ENCODE measurements around the gene PFKFB2.

PFKFB2 gene

GRCh38 chr1:207052911-207053769, at the start of gene PFKFB2:
Gene PFKFB2, plus strand, starts transcription at chr1:207053275. Its CDS starts 1,443 bp downstream, at chr1:207054718.
- peak; percentile 100 for DNase-seq

GRCh38 chr1:207004931-207005830, 47.9 kb upstream of the PFKFB2 start:
- peak; percentile 79 for DNase-seq

DNA sequence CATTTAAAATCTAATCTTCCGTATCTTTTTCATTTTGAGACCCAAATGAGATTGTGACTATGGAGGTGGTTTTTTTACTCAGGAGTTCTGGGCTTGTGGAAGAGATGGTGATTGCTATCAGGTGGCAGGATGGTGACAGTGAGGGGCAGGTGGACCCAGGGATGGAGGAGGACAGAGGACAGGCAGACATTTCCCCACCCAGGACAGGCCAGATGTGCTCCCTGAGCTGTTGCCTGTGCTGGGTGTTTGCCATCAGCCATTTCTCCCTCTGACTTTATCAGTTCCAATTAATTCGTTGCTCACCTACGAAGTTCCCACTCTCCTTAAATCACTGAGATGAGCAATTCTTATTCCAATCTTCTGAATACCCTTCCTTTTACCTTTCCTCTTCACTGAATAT, 47.0 kb upstream of the PFKFB2 start:
- no peak for DNase-seq

DNA sequence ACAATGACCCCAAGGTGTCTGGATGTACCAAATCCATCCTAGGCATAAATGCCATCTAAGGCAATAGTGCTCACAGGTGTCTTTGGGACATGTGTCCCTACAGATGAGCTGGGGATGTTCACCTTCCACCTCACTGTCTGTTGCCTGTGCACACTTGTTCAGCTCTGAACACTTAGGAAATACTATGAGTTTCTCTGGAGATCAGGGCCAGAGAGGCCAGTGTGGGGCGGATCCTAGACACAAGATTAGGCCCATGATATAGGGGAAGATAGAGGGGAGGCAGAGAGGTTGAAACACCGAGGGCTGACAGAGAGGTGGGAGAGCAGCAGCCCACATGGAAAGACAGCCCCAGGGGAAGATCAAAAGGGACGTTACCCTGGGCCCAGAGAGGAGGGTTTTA, 46.2 kb upstream of the PFKFB2 start:
- no peak for DNase-seq

- DNase-seq, result no peak
Measured at GRCh38 chr1:207007352-207008033, 45.6 kb upstream of the PFKFB2 start.

GRCh38 chr1:207009182-207009850, 43.8 kb upstream of the PFKFB2 start:
- DNase-seq, result no peak

GRCh38 chr1:207009945-207010344, 43.1 kb upstream of the PFKFB2 start:
- DNase-seq, result no peak

GRCh38 chr1:207010726-207011125, 42.3 kb upstream of the PFKFB2 start:
- DNase-seq, result no peak

DNA sequence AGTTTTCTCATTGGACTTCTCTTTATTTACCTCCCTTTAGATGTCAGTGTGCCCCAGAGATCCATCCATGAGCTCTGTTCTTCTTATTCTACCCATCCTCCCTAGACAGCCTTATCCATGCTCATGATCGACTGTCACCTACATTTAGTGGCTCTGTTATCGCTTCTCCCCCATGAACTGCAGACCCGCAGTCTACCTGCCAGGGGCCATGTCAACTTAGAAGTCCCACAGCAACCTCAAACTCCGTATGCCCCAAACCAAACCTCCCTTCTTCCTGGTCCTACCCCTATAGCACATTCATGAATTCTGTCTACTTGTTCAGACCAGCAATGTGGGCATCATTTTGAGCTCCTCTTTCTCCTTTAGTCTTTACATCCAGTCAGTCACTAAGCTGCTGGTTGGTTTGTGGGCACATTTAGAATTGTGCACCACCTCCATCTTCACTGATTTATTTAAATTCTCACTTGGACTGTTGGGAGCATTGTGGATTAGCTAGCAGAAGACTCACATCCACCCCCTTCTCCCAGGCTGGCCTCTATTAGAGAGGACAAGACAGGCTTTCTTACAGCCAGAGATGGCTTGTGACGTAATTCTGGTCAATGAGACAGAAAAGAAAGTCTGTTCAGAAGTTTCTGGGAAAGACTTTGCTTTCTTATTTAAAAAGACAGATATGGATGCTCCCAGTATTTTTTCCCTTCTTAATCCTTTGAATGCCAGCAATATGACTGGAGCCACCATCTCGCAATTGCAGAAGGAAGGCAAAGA, 39.6 kb upstream of the PFKFB2 start:
- DNase-seq, result no peak

GRCh38 chr1:207014728-207015127, 38.3 kb upstream of the PFKFB2 start:
- no peak for DNase-seq

- DNase-seq, result no peak
Measured at GRCh38 chr1:207015791-207016190, 37.3 kb upstream of the PFKFB2 start.

DNA sequence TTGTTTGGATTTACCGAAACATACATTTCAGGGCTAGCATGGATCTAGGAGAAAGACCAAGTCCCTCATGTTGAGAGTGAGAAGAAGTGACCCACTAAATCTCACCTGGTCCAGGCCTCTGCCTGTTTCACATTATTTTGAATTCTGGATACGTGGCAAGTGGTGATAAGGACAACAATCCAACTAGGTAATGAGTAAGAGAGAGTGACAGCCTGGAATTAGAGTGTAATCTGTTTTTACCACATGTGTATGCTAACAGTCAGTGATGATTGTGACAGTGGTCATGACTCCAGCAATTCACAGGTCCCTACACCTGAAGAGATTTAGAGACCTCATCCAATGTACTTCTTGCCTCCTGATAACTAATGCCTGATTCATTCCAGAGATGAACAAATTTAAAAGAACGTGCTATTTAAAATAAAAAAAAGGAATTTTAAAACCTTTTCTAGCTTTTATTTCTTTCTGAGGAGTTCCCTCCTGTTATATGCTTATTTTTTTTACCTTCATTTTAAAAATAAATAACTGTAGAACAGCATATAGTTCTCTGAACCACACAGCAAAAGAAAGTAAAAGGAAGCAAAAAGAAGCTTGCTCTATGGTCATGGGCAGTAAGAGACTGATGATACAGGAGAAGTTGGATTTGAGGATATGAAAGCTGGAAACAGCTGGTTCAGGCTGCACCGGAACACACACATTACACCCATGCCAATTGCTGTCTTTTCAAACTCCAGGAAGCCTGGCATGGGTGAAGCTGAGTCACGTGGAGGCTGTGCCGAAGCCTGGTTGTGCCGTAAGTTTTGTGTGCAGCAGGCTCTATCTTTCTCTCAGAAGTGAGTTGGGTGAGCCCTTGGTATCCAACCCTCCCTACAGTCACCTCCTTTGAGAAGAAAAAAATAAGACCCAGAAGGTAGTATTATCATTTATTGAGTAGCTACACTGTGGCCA, 35.2 kb upstream of the PFKFB2 start:
- DNase-seq, result peak; percentile 74

DNA sequence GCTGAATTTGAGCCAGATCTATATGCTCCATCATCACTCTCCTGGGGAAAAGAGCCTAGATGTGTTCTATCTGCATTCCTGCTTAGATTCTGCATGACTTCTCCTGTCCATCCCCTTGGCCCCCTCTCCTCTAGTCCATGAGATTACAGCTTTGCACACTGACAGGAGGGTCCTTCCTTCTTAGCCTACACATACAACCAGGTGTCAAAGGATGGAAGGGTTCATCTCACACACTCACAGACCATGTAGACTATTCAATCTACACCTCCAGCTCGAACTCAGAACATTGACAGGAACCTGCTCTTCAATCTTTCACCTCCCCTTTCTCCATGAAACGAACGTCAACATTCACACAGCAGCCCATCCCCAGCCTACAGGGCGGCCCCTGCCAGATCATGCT, 34.4 kb upstream of the PFKFB2 start:
- no peak for DNase-seq

DNA sequence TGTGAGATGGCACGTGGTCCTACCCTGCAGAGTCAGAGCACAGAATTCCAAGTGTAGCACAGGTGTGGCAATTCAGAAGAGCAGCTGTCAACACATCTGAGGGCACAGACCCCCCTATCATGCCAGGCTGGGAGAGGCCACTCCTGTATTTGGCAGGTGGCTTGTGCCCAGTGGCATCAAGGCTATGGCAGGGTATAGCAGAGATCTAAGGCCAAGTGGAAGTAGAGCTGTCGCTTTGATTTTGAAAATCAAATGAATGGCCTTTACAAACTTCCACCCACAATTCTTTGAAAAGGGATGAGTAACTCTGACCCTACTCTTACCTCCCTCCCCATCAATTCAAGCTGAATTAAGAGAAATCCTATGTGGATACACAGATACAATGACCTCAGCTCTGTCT, 33.9 kb upstream of the PFKFB2 start:
- DNase-seq, result no peak

DNA sequence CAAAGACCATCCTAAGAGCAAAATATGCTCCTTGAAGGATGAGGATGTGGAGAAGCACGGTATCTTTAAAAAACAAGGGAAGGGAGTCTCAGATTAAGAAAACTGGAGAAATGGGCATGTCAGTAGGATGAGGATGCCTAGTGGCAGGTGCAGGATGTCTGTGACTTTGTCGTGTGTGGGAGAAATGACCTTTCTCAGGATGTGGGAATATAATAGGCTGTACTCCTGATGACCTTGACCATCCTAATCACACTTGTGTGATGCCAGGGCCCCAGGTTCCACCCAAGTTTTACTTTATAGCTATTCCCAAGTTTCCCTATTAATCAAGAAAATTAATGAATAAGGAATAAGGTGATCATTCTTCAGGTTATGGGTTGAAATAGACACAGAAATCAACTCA, 33.4 kb upstream of the PFKFB2 start:
- no peak for DNase-seq

DNA sequence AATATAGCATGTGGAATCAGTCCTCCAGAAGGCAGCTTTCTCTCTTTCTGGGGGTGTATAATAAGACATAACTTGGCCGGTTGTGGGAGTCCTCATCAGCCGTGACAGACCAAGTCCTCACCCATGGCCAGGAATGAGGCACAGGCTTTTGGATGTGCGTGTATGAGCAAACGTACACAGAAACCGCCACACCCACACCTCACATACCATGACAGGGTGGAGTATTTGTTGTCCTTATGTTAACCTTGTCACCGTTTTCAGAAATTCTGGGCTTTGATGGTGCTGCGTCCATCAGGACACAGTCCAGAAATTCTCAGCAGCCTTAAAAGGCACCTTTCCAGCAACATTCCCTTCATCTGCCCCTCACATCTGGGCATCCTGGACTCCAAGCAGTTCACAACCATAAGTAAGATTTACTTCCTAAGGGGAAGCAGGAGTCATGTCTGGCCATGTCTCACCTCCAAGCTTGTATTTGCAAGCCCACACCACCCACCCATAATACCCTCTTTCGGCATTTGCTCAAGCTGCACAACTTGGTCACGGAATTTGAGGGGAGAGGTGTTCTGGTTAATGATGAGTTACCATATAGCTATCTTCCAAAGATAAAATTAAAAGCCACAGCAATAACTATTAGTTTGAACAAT, 32.9 kb upstream of the PFKFB2 start:
- peak; percentile 11 for DNase-seq

DNA sequence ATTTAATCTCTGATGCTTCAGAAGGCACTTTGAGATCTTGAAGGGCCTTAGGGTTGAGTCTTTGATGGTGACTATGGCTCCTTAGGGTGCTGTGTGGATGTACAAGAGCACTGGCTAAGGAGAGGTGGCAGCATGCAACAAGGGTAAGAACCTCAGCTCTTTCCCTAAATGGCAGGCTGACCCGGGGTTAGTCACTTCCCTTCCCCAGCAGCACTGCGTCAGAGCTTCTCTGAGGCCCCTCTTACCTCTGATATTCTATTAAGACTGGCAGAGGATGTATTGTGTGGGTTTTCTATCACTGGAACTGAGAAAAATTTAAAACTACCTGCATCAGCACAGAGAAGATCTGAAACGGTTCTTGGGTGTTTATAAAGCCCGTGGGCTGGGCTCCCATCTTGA, 32.4 kb upstream of the PFKFB2 start:
- DNase-seq, result no peak

- DNase-seq, result no peak
Measured at GRCh38 chr1:207021139-207021861, 31.8 kb upstream of the PFKFB2 start.

DNA sequence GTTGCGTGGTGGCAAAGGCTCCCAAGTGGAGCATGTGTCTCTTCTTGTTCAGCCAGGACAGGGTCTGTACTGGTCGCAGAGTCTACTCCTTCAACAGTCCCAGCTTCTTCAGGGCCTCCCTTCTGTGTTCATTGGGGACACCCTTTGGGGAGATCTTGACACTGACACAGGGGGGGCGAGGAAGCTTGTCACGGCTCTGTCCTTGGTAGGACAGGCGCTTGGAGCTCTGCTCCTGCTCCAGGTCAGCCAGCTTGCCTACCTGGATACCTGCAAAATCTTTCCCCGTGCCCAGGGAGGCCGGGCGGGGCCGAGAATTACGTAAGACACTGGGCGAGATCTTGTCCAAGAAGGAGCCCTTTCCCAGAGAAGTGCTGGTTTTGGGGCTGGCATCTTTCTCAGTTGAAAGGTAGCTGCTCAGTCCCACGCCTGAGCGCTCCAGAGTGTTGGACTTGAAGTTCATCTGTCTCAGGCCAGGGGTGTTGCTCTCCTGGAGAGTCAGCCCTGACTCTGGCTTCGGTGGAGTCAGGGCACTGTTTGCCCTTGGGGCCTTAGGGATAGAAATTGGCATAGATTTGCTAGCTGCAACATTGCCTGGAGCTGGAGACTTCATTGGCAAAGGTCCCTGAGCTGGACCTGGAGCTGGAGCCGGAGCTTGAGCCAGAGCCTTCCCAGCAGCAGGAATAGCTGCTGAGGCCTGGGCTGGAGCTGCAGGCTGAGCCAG, 31.0 kb upstream of the PFKFB2 start:
- no peak for DNase-seq

Data from NCI-H69 (cell line).